GM12874 (cell line): Measurements from ENCODE around the gene MAVS.

ENCODE experiments used
- TF ChIP-seq, protein P1 (sequence below): IDR thresholded peaks from 2 replicates; pipeline ENCODE4 v1.5.1; 2011; ENCODE audit warnings: low read depth, mild to moderate bottlenecking, control low read depth, low read length, moderate library complexity; ENCODE audit not compliant: insufficient read depth

MAVS gene

DNA sequence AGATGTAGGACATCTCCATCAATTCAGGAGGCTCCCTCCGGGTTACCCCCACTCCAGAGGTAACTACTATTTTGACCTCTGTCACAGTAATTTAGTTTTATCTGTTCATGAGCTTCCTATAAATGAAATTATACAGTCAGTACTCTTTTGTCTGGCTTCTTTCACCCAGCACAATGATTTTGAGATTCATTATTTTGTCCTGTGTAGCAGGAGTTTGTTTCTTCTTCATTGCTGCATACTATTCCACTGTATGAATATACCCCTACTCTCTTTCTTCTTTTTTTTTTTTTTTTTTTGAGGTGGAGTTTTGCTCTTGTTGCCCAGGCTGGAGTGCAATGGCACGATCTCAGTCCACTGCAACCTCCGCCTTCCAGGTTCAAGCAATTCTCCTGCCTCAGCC is 38.1 kb upstream of the MAVS start:
- TF ChIP-seq, protein P1, sequence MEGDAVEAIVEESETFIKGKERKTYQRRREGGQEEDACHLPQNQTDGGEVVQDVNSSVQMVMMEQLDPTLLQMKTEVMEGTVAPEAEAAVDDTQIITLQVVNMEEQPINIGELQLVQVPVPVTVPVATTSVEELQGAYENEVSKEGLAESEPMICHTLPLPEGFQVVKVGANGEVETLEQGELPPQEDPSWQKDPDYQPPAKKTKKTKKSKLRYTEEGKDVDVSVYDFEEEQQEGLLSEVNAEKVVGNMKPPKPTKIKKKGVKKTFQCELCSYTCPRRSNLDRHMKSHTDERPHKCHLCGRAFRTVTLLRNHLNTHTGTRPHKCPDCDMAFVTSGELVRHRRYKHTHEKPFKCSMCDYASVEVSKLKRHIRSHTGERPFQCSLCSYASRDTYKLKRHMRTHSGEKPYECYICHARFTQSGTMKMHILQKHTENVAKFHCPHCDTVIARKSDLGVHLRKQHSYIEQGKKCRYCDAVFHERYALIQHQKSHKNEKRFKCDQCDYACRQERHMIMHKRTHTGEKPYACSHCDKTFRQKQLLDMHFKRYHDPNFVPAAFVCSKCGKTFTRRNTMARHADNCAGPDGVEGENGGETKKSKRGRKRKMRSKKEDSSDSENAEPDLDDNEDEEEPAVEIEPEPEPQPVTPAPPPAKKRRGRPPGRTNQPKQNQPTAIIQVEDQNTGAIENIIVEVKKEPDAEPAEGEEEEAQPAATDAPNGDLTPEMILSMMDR, result no peak

DNA sequence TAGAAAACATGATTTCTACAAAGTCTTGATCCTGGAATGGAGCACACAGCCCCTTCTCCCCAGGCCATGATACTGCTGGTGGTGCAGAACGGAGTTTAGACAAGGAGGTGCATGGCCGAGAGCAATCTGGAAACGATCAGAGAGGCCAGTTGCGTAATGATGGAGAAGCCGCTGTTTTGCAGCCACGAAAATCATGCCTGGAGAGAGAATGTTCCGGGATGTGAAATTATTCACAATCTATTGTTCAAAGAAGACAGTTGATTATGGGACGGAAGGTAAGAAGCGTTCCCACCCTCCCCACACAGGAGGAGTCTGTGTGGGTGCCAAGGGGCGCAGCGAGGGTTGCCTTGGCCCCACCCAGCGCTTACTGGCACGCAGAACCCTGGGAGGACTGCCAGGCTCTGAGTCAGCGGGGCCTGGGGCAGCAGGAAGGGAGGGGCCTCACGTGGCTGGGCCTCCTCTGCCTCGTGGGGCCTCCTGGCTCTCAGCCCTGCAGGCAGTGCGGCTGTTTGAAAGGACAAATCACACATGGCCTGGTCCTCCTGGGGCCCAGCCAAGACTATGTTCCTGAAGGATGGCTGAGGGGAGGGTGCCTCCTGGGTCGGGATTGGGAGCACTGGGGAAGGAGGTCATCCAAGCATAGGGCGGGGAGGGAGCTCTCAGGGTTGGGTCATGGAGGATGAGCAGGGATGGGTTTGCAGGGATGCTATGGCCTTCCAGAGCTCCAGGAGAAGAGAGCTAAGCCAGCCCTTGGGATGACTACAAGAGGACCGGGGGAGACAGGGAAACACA is 35.0 kb upstream of the MAVS start:
- TF ChIP-seq, protein P1, result no peak

DNA sequence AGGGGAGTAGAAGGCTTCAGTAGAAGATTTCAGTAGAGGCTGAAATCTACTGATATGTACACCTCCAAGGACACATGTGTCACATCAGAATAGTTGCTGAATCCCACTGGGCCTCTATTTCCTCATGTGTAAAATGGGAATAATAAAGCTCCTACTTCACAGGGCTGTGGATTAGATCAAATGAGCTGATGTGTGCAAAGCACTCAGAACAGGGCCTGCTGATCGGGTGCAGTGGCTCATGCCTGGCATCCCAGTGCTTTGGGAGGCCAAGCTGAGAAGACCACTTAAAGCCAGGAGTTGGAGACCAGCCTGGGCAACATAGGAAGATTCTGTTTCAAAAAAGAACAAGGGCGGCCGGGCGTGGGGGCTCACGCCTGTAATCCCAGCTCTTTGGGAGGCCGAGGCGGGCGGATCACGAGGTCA is 34.4 kb upstream of the MAVS start:
- TF ChIP-seq, protein P1, result no peak

GRCh38 chr20:3812975-3813847 is 33.4 kb upstream of the MAVS start:
- TF ChIP-seq, protein P1, result no peak

DNA sequence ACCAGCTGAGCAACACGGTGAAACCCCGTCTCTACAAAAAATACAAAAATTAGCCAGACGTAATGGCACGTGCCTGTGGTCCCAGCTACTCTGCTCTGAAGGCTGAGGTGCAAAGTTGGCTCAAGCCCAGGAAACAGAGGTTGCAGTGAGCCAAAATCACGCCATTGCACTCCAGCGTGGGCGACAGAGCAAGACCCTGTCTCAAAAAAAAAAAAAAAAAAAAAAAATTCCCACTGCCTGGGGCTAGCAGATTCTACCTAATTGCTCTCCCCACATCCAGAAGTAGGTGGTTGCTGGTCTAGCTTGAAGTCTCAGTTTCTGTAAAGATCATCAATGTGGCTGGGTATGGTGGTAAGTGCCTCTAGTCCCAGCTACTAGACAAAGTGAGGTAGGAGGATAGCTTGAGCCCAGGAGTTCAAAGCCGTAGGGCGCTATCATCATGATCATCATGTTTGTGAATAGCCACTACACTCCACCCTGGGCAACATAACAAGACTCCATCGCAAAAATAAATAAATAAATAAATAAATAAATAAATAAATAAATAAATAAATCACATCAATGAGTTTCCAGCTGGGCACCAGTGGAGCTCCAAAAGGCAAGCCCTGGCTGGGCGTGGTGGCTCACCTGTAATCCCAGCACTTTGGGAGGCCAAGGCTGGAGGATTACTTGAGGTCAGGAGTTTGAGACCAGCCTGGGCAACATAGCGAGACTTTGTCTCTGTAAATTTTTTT is 32.6 kb upstream of the MAVS start:
- TF ChIP-seq, protein P1, result no peak

GRCh38 chr20:3814928-3815495 is 31.6 kb upstream of the MAVS start:
- TF ChIP-seq, protein P1, result no peak
